Iris pigment epithelial cell (primary cell): Measurements from ENCODE around the gene MICALL1.
"Not testable (repeated sequence)": the region's sequence is repeated elsewhere in the genome, so short reads cannot be mapped to it uniquely, and the experiment has no call there.

Experiments used
- DNase-seq: peaks from one replicate; pipeline ENCODE4 v3.0.0-alpha.2; 2011; ENCODE audit warnings: low read depth

The MICALL1 gene

GRCh38 chr22:37959231-37959825 lies 53.2 kb downstream of the MICALL1 start:
- DNase-seq = no peak

GRCh38 chr22:37961062-37961461 lies 55.0 kb downstream of the MICALL1 start:
- no peak for DNase-seq

- DNase-seq = peak; percentile 51
Observed at GRCh38 chr22:37965940-37966664, 60.0 kb downstream of the MICALL1 start.

- no peak for DNase-seq
Observed at GRCh38 chr22:37967147-37967546, 61.0 kb downstream of the MICALL1 start.

- DNase-seq = no peak
Observed at GRCh38 chr22:37967637-37968451, 61.7 kb downstream of the MICALL1 start.

- no peak for DNase-seq
Observed at GRCh38 chr22:37968452-37969251, 62.6 kb downstream of the MICALL1 start.

GRCh38 chr22:37970864-37971263 lies 64.8 kb downstream of the MICALL1 start:
- DNase-seq = no peak

GRCh38 chr22:37971475-37972434 lies 65.7 kb downstream of the MICALL1 start:
- DNase-seq = no peak

- DNase-seq = no peak
Observed at GRCh38 chr22:37972527-37972926, 66.4 kb downstream of the MICALL1 start.

- DNase-seq = no peak
Observed at GRCh38 chr22:37973271-37974170, 67.4 kb downstream of the MICALL1 start.

GRCh38 chr22:37975153-37975552 lies 69.1 kb downstream of the MICALL1 start:
- no peak for DNase-seq

- DNase-seq = not testable (repeated sequence)
Observed at GRCh38 chr22:37976022-37976421, 69.9 kb downstream of the MICALL1 start.

- DNase-seq = no peak
Observed at GRCh38 chr22:37976547-37976946, 70.5 kb downstream of the MICALL1 start.

- DNase-seq = no peak
Observed at GRCh38 chr22:37979782-37980181, 73.7 kb downstream of the MICALL1 start.

- no peak for DNase-seq
Observed at GRCh38 chr22:37981282-37982011, 75.3 kb downstream of the MICALL1 start.

GRCh38 chr22:37982151-37982785 lies 76.2 kb downstream of the MICALL1 start:
- no peak for DNase-seq

- DNase-seq = no peak
Observed at GRCh38 chr22:37982938-37983859, 77.1 kb downstream of the MICALL1 start.
